HG03442 (cell line): ENCODE measurements around the gene EVX1.

Source experiments
- ATAC-seq: cut with Tn5 transposase; IDR thresholded peaks from one replicate; pipeline ENCODE4 v1.9.1; 2021; ENCODE audit warnings: mild to moderate bottlenecking, moderate library complexity; ENCODE audit not compliant: unreplicated experiment

EVX1 gene

DNA sequence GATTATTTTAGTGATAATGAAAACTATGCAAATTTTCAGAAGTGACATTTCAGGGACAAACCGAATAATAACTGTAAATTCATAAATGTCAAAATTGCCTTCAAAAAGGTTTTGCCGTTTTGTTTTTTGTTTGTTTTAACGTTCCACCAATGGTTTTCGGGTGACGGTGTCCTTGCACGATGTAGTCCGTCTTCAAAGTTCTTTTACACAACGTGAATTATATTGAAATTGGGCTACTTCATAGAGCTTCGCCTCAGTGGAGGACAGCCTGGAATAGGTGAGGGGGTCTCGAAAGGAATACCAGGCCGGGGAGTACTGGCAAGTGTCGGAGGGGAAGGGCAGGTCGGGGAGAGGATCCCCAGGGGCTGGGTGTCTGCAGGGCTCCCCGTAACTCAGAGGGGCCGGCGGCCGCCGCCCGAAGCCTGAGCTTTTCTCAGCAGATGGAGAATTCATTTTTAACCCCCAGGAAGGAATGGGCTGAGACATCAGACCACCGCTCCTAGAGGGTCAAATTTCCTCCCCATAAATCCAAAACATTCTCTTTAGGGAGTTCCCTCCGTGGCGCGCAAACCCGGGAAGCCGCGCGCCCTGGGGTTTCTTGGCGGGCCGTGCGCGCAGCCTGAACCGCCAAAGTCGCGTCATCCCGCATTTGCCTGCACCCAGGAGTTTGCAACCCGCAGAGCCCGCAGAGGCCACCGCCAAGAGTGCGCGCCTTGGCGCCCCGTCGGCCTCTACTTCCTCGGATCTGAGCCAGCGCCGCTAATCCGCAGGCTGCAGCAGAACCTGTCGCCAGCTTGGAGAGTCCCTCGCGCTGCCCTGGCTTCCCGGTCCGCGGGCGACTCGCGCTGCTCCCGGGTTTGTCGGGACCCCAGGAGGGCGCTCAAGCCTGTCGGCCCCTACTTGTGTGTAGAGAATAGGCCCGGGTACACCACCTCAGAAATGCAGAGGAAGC is 17.3 kb upstream of the EVX1 start:
- ATAC-seq = no peak

DNA sequence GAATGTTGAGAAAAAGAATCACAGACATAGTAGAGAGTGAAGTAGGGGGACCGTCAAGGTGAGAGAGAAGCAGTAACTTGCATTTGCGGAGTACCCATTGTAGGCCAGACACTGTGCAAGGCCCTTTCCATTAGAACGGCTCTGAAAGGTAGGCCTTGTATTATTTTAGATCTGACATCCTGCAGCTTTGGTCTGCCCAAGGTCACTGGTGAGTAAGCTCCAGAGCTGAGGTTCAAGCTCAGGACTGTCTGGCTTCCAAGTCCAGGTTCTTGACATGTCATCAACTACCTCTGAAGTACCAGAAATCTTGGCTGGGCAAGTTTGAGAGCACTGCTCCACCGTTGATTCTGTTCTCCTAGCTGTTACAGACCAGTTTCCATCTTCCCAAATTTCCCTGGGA is 13.2 kb upstream of the EVX1 start:
- ATAC-seq = no peak

DNA sequence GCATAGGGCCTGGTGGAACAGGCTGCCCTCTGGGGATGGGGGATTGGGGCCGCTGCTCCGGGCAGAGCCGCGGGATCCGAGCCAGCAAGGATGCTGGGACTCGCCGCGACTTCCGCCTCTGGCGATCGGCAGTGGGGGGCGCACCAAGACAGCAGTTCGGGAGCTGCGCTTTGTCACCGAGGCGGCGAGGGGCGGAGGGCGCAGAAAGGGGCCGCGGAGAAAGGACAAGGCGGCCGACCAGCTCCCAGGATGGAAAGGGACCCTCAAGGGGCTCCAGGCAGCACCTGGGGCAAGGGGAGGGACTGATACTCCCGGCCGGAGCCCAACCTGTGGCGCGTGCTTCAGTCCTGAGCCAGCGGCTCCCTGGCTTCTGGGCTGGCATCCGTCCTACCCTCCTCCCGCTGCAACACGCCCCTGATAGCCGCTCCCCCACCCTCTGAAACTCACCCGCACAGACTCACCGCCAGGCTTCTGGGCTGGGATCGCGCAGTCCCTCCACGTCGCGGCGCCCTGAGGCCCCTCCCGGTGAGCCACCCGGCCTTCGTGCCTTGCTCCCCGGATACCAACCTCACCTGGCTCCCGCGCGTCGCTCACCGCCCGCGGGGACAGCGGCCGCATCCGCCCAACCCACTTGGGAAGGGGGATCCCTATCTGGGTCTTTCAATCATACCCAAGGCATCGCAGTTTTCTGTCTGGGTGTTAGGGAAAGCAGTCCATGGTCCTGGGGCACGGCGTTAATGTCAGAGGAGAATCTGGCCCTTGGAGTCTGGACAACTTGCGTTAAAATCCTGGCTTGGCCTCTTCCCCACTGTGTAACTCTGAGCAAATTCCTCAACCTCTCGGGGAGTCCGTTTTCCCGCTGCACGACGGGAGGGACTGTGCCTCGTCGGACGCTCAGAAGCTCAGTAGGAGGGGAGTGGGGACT is 7.0 kb upstream of the EVX1 start:
- ATAC-seq = no peak

DNA sequence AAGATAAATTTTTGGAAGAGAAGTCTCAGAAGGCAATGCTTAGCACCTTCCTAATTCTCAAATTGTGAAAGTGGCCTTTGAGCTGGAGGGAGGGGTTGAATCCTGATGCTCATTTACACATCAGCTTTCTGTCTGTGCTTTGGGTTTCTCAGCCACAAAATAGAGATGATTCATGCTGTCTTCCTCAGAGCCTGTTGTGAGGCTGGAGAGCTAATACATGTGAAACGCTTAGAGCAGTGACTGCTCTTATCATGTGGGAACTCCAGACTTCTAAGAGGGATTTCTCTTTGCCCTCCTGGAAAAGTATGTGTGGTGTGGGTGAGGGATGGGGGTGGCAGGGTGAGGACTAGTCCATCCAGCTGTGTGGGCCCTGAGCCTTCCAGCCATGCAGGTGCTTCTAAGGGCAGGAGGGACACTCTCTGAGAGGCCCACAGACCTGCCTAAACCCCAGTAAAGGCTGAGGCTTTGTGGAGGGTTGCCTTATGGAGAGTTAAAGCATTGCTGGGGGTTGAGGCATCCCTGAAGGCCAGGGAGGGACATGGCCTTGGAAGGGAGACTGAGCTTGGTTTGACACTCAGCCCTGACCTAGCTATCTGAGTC is 4.8 kb upstream of the EVX1 start:
- ATAC-seq = no peak

GRCh38 chr7:27238979-27239386 is 3.6 kb upstream of the EVX1 start:
- no peak for ATAC-seq

GRCh38 chr7:27239387-27240014 is 3.1 kb upstream of the EVX1 start:
- no peak for ATAC-seq

GRCh38 chr7:27240015-27240731 is 2.4 kb upstream of the EVX1 start:
- ATAC-seq = no peak

DNA sequence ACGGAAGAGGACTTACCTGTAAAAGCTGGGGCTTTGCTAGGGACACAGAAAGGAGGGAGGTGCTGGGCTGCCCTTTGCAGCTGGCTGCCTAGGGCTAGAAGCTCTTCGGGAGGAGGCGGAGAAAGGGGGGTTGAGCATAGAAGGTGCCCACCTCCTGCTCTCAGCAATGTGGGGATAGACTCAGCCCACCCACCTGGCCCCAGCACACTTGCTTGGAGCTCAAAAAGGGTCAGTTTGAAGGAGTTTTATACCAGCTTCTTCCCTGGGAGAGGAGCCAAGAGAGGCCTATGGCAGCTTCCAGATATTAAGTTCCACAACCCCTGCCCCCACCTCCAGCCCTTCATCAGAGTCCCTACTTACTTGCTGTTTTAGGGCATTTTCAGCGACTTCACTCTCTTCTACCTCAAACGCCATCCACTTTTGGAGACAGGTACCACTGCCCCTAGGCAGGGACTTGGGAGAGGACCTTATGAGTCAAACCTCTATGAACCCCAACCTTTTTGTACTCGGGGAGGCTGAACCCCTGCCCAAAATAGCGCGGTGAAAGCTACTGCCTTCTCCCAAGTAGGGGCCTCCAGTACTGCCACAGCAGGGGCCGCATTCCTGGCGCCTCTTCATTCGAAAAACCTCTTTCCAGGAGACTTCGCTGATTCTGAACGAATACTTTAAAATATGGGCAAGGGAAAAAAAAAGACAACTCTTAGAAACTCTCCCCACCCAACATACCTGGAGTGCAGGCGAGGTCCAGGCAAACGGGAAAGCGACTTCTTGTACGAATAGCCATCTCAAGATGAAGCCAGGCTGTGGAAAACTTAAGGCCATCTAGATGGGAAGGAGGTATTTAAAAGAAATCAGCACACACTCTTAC is 1.2 kb upstream of the EVX1 start:
- ATAC-seq = no peak

- ATAC-seq = no peak
Observed at GRCh38 chr7:27242154-27242553, 448 bp upstream of the EVX1 start.

GRCh38 chr7:27243340-27244163 is 950 bp downstream of the EVX1 start:
- ATAC-seq = no peak

- no peak for ATAC-seq
Observed at GRCh38 chr7:27244488-27245123, 2.0 kb downstream of the EVX1 start.

DNA sequence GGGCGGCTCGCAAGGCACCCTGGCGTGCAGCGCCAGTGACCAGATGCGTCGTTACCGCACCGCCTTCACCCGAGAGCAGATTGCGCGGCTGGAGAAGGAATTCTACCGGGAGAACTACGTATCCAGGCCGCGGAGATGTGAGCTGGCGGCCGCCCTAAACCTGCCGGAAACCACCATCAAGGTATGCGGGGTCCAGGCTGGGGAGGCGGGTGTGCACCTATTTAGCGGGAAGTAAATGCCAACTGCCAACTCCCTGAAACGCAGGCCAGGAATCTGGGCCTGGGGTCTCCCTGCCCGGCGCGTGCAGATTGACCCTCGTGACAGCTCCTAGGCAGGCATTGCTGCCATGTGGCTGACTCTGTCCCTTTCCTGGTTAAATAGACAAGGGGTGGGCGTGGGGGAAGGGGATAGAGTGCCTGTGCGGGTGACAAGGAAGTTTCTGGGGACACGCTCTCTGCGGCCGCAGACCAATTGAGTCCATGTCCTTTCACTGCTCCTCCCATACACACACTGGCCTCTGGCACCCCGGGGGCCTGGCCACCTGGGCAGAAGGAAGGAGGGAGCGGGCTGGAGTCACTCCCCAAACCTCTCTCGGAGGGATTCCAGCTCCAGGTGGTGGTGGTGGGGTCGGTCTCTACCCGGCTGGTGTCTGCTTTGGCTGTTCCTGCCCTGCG is 2.7 kb downstream of the EVX1 start:
- no peak for ATAC-seq

DNA sequence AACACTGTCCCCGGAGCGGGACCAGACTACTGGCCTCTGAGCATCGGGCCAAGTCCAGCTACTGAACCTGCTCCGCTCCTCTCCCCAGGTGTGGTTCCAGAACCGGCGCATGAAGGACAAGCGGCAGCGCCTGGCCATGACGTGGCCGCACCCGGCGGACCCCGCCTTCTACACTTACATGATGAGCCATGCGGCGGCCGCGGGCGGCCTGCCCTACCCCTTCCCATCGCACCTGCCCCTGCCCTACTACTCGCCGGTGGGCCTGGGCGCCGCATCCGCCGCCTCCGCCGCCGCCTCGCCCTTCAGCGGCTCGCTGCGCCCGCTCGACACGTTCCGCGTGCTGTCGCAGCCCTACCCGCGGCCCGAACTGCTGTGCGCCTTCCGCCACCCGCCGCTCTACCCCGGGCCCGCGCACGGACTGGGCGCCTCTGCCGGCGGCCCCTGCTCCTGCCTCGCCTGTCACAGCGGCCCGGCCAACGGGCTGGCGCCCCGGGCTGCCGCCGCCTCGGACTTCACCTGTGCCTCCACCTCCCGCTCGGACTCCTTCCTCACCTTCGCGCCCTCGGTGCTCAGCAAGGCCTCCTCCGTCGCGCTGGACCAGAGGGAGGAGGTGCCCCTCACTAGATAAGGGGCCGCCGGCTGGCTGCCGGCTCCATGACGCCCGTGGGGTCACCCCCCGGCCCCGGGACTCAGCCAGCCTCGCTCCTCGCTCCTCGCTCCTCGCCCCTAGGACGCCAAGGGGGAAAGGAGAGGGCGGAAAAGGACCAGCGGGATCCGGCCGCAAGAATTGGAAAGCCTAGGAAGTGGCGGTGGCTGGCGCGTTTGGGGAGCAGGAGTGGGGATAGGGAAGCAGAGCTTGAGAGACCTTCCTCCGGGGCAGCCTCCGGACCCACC is 3.4 kb downstream of the EVX1 start:
- no peak for ATAC-seq

GRCh38 chr7:27247000-27247399 is 4.4 kb downstream of the EVX1 start:
- no peak for ATAC-seq

- ATAC-seq = no peak
Observed at GRCh38 chr7:27247452-27248426, 5.1 kb downstream of the EVX1 start.
